Gastrocnemius medialis (tissue), 4 donors: ENCODE data around the gene LAMTOR5. TPM values are rescaled to one million over a fixed set of nuclear protein-coding genes. Genes with fewer than 3 reads are reported as not detected.
"Not testable (repeated sequence)": the region's sequence is repeated elsewhere in the genome, so short reads cannot be mapped to it uniquely, and the experiment has no call there.

ENCODE experiments used
- ATAC-seq, 2 donors: fragments of 150-250 bp; one replicate each; pipeline ENCODE4 v1.9.1; 2016
- DNase-seq, 2 donors: peaks; one replicate each; pipeline ENCODE4 v3.0.0-alpha.2; 2019
- H3K27ac ChIP-seq, 4 donors: fragments of 200-600 bp; sonication (generic); 1 replicate in 1 of 4; 2 replicates in 3 of 4; pipeline ENCODE4 v1.5.1; 2016 to 2018; ENCODE audit warnings: mild to moderate bottlenecking in 2 of 4, moderate library complexity in 1 of 4
- H3K27me3 ChIP-seq, 3 donors: fragments of 200-600 bp; sonication (generic) in 2 of 3; 1 replicate in 1 of 3; 2 replicates in 2 of 3; pipeline versions ENCODE4 v1.5.1 to v1.6.0; 2016 to 2019; ENCODE audit warnings: mild to moderate bottlenecking in 1 of 3, moderate library complexity in 1 of 3
- H3K36me3 ChIP-seq, 2 donors: fragments of 200-600 bp; sonication (generic) in 1 of 2; one replicate each; pipeline ENCODE4 v1.5.1; 2017 to 2018
- H3K4me1 ChIP-seq, 2 donors: fragments of 200-600 bp; sonication (generic) in 1 of 2; one replicate each; pipeline ENCODE4 v1.5.1; 2016 to 2017; ENCODE audit warnings: mild to moderate bottlenecking in 2 of 2
- H3K4me3 ChIP-seq, 4 donors: fragments of 200-600 bp; sonication (generic) in 3 of 4; 1 replicate in 1 of 4; 2 replicates in 3 of 4; pipeline ENCODE4 v1.5.1; 2016 to 2019; ENCODE audit warnings: mild to moderate bottlenecking in 2 of 4
- H3K9me3 ChIP-seq, 3 donors: fragments of 200-600 bp; sonication (generic) in 2 of 3; 1 replicate in 1 of 3; 2 replicates in 2 of 3; pipeline ENCODE4 v1.5.1; 2016 to 2019
- CTCF ChIP-seq, 5 experiments: fragments of 450-650 bp in 3 of 5; fragments of 200-600 bp in 2 of 5; sonication (generic) in 2 of 5; IDR thresholded peaks in 4 of 5; conservative IDR thresholded peaks in 1 of 5; 1 replicate in 4 of 5; 2 replicates in 1 of 5; pipeline ENCODE4 v1.5.1; 2016 to 2019; ENCODE audit warnings: antibody characterized with exemption in 5 of 5, mild to moderate bottlenecking in 3 of 5, moderate library complexity in 3 of 5
- POLR2A ChIP-seq, 2 donors: fragments of 450-650 bp; IDR thresholded peaks; one replicate each; pipeline ENCODE4 v1.6.1; 2017; ENCODE audit warnings: antibody characterized with exemption in 2 of 2, mild to moderate bottlenecking in 2 of 2, moderate library complexity in 2 of 2
- in situ Hi-C, 4 donors: fragments of 200-750 bp; cut with MboI; loops; one replicate each; pipeline versions ENCODE4 v1.15.0 to v1.8.0; 2017; ENCODE audit warnings: low sequenced_read_pairs in 4 of 4
- intact Hi-C: fragments of 100-400 bp; cut with DNase I; formaldehyde crosslinking; loops from one replicate; pipeline ENCODE4 v1.15.1; 2023; ENCODE audit warnings: low total_unique reads
- total RNA-seq, 4 donors: library from RNA; depleted of rRNA; stranded (reverse); fragments of >200 nt; gene quantifications; one replicate each; pipeline versions ENCODE4 v1.1.0 to v1.2.3, GENCODE V29; 2016

The LAMTOR5 gene
- total RNA-seq, 4 donors from 2014 or later, result 116 to 203 (median 153) TPM

GRCh38 chr1:110444561-110444960, 37.1 kb upstream of the LAMTOR5 start:
- in situ Hi-C loops, result no loop called here
- no peak overlapping the region for H3K27ac ChIP-seq
- intact Hi-C loops, result no loop called here
- H3K4me3 ChIP-seq, result no peak overlapping the region
- no peak for ATAC-seq
- DNase-seq, result no peak
- no peaks in the 10 kb centered on the region for H3K27me3 ChIP-seq
- H3K36me3 ChIP-seq, result no peaks in the 10 kb centered on the region
- H3K9me3 ChIP-seq, result no peaks in the 10 kb centered on the region
- TF ChIP-seq POLR2A (IDR thresholded peaks at IDR 0.05) (no peak), CTCF (IDR thresholded peaks at IDR 0.05 in 4 of 5, conservative IDR thresholded peaks at IDR 0.05 in 1 of 5) (no peak)
- H3K4me1 ChIP-seq, result no peaks in the 10 kb centered on the region

GRCh38 chr1:110443451-110443850, 36.0 kb upstream of the LAMTOR5 start:
- no peak for TF ChIP-seq CTCF (IDR thresholded peaks at IDR 0.05 in 4 of 5, conservative IDR thresholded peaks at IDR 0.05 in 1 of 5)
- TF ChIP-seq POLR2A (IDR thresholded peaks at IDR 0.05), result no peak
- Histone ChIP-seq H3K4me1 (no peaks in the 10 kb centered on the region), H3K4me3 (no peak overlapping the region), H3K36me3 (no peaks in the 10 kb centered on the region), H3K27me3 (no peaks in the 10 kb centered on the region), H3K27ac (no peak overlapping the region), H3K9me3 (no peaks in the 10 kb centered on the region)
- ATAC-seq (peak; percentile 39 to 52), DNase-seq (peak in 1 of 2 donors; percentile 50)
- intact Hi-C loops (no loop called here), in situ Hi-C loops (no loop called here)

- Histone ChIP-seq H3K9me3 (no peaks in the 10 kb centered on the region), H3K4me3 (no peak overlapping the region), H3K27me3 (no peaks in the 10 kb centered on the region), H3K4me1 (no peaks in the 10 kb centered on the region), H3K36me3 (no peaks in the 10 kb centered on the region), H3K27ac (no peak overlapping the region)
- intact Hi-C loops, result no loop called here
- no peak for ATAC-seq
- in situ Hi-C loops, result no loop called here
- no peak for TF ChIP-seq POLR2A (IDR thresholded peaks at IDR 0.05)
- no peak for TF ChIP-seq CTCF (IDR thresholded peaks at IDR 0.05 in 4 of 5, conservative IDR thresholded peaks at IDR 0.05 in 1 of 5)
- DNase-seq, result no peak
Measured at GRCh38 chr1:110441888-110442287, 34.4 kb upstream of the LAMTOR5 start.

- peak; percentile 27 to 45 for ATAC-seq
- Histone ChIP-seq H3K36me3 (no peaks in the 10 kb centered on the region), H3K9me3 (no peaks in the 10 kb centered on the region), H3K4me3 (no peak overlapping the region), H3K27me3 (no peaks in the 10 kb centered on the region), H3K27ac (peak overlapping the region in 1 of 4 donors; percentile 18), H3K4me1 (no peaks in the 10 kb centered on the region)
- peak in 1 of 2 donors; percentile 57 for DNase-seq
- no peak for TF ChIP-seq CTCF (IDR thresholded peaks at IDR 0.05 in 4 of 5, conservative IDR thresholded peaks at IDR 0.05 in 1 of 5)
- no peak for TF ChIP-seq POLR2A (IDR thresholded peaks at IDR 0.05)
- in situ Hi-C loops, result no loop called here
- intact Hi-C loops, result no loop called here
Measured at GRCh38 chr1:110440877-110441276, 33.4 kb upstream of the LAMTOR5 start.

- intact Hi-C loops, H3K27me3 ChIP-seq, H3K36me3 ChIP-seq, H3K4me3 ChIP-seq, H3K4me1 ChIP-seq, H3K27ac ChIP-seq, in situ Hi-C loops, H3K9me3 ChIP-seq, ATAC-seq, DNase-seq: not testable (repeated sequence)
Measured at GRCh38 chr1:110439873-110440272, 32.4 kb upstream of the LAMTOR5 start.
